ENCODE results near the gene GCG. TPM values are rescaled to one million over a fixed set of nuclear protein-coding genes. Genes with fewer than 3 reads are reported as not detected.

Gene GCG
- total RNA-seq, 1 experiment from 2014 or later, result not detected

DNA sequence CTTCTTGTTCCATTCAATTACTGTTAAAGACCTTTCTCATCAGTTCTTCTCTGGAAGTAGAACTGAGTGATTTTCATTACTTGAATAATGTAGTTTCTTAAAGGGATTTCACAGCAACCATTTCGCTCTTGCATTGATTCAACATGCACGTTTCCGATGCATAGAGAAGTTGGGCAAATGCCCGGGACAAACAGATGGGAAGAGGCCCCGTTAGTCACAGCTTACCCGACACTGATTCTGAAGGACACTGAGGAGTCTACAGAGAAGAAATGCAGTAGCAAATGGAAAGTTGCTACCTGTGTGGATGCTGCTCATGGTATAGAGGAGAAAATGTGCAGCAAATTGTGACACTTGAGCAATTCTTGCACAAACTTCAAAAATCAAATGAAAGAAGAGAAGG is 32.3 kb upstream of the GCG start:
- POLR2A ChIA-PET (ENCODE audit: unreplicated experiment), result no interaction called here
- H3K4me3 ChIP-seq, result no peak overlapping the region
- no peaks in the 10 kb centered on the region for H3K79me2 ChIP-seq (ENCODE audit: low read depth)
- H3K27ac ChIP-seq, result no peak overlapping the region
- TF ChIP-seq EZH2 (IDR thresholded peaks at IDR 0.05; ENCODE audit: low read depth) (no peak), CTCF (conservative IDR thresholded peaks at IDR 0.05) (no peak)
- no peak overlapping the region for H3K4me2 ChIP-seq
- H3K36me3 ChIP-seq (ENCODE audit: low read depth), result no peaks in the 10 kb centered on the region
- no peaks in the 10 kb centered on the region for H3F3A ChIP-seq (ENCODE audit: insufficient read depth, low read depth)
- intact Hi-C loops (cut with micrococcal nuclease; ENCODE audit: unreplicated experiment), result no loop called here
- BruUV-seq (replicated peaks), result no TSS peak
- no peaks in the 10 kb centered on the region for H3K4me1 ChIP-seq (replicated peaks; ENCODE audit: insufficient read depth)
- H4K20me1 ChIP-seq (ENCODE audit: insufficient read depth), result no peaks in the 10 kb centered on the region
- no peaks in the 10 kb centered on the region for H3K9me2 ChIP-seq (ENCODE audit: insufficient read depth)
- CTCF ChIA-PET, result no interaction called here
- H3K9me3 ChIP-seq (ENCODE audit: insufficient read depth, low read depth), result no peaks in the 10 kb centered on the region
- H3K27me3 ChIP-seq (ENCODE audit: insufficient read depth, low read depth), result no peaks in the 10 kb centered on the region
- DNase-seq, result no peak
- no peak overlapping the region for H2AFZ ChIP-seq

- DNase-seq, result no peak
- no peak overlapping the region for H3K4me2 ChIP-seq
- CTCF ChIA-PET, result no interaction called here
- no peak overlapping the region for H2AFZ ChIP-seq
- H3K27me3 ChIP-seq (ENCODE audit: insufficient read depth, low read depth), result no peaks in the 10 kb centered on the region
- H4K20me1 ChIP-seq (ENCODE audit: insufficient read depth), result no peaks in the 10 kb centered on the region
- no peaks in the 10 kb centered on the region for H3K4me1 ChIP-seq (replicated peaks; ENCODE audit: insufficient read depth)
- no peak overlapping the region for H3K27ac ChIP-seq
- TF ChIP-seq CTCF (conservative IDR thresholded peaks at IDR 0.05) (no peak), EZH2 (IDR thresholded peaks at IDR 0.05; ENCODE audit: low read depth) (no peak)
- POLR2A ChIA-PET (ENCODE audit: unreplicated experiment), result no interaction called here
- no peaks in the 10 kb centered on the region for H3K9me3 ChIP-seq (ENCODE audit: insufficient read depth, low read depth)
- no peaks in the 10 kb centered on the region for H3K36me3 ChIP-seq (ENCODE audit: low read depth)
- no peak overlapping the region for H3K4me3 ChIP-seq
- H3F3A ChIP-seq (ENCODE audit: insufficient read depth, low read depth), result no peaks in the 10 kb centered on the region
- no peaks in the 10 kb centered on the region for H3K9me2 ChIP-seq (ENCODE audit: insufficient read depth)
- BruUV-seq (replicated peaks), result no TSS peak
- intact Hi-C loops (cut with micrococcal nuclease; ENCODE audit: unreplicated experiment), result no loop called here
- H3K79me2 ChIP-seq (ENCODE audit: low read depth), result no peaks in the 10 kb centered on the region
These were observed 30.3 kb upstream of the GCG start for GRCh38 chr2:162182395-162182794.

DNA sequence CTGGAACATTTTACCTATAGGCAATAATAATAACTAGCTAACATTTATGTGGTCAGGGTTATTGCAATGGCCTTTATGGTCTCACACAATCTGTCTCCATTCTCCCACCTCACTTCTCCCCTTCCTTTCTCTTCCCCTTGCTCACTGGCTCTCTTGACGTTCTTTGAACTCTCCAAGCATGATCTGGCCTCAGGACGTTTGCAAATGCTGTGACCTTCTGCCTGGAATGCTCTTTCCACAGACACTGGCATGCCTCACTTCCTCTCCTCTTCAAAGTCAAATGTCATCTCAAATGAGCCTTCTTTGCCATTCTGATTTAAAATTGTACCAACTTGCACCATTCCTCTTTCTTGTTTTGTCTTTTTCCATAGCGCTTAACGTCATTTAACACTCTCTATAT is 25.3 kb upstream of the GCG start:
- no peak overlapping the region for H3K27ac ChIP-seq
- intact Hi-C loops (cut with micrococcal nuclease; ENCODE audit: unreplicated experiment), result no loop called here
- H3K4me3 ChIP-seq, result no peak overlapping the region
- BruUV-seq (replicated peaks), result no TSS peak
- no peak overlapping the region for H2AFZ ChIP-seq
- no peaks in the 10 kb centered on the region for H3K27me3 ChIP-seq (ENCODE audit: insufficient read depth, low read depth)
- no peak overlapping the region for H3K4me2 ChIP-seq
- POLR2A ChIA-PET (ENCODE audit: unreplicated experiment), result no interaction called here
- no peaks in the 10 kb centered on the region for H3K4me1 ChIP-seq (replicated peaks; ENCODE audit: insufficient read depth)
- no peaks in the 10 kb centered on the region for H3F3A ChIP-seq (ENCODE audit: insufficient read depth, low read depth)
- H4K20me1 ChIP-seq (ENCODE audit: insufficient read depth), result no peaks in the 10 kb centered on the region
- no peaks in the 10 kb centered on the region for H3K9me2 ChIP-seq (ENCODE audit: insufficient read depth)
- H3K36me3 ChIP-seq (ENCODE audit: low read depth), result no peaks in the 10 kb centered on the region
- CTCF ChIA-PET, result no interaction called here
- DNase-seq, result no peak
- TF ChIP-seq EZH2 (IDR thresholded peaks at IDR 0.05; ENCODE audit: low read depth), result no peak
- TF ChIP-seq CTCF (conservative IDR thresholded peaks at IDR 0.05), result no peak
- H3K9me3 ChIP-seq (ENCODE audit: insufficient read depth, low read depth), result no peaks in the 10 kb centered on the region
- no peaks in the 10 kb centered on the region for H3K79me2 ChIP-seq (ENCODE audit: low read depth)
